Panc1 (cell line): ENCODE results near the gene PDE4B. TPM values are rescaled to one million over a fixed set of nuclear protein-coding genes. Genes with fewer than 3 reads are reported as not detected.

Experiments
- ATAC-seq: fragments of 200-7000 bp; cut with Tn5 transposase; 2 replicates; pipeline ENCODE4 v1.9.1; 2020; ENCODE audit warnings: mild to moderate bottlenecking, moderate library complexity
- BruUV-seq: library from RNA; stranded (reverse); fragments of 400-500 nt; replicated peaks from 2 replicates; lab custom pipeline; 2021; lab: Mats Ljungman, UMichigan
- CTCF ChIA-PET: fragments of 300-600 bp; sonication (Branson Sonifier 250); formaldehyde crosslinking; loops from one replicate; lab custom pipeline; 2022; ENCODE audit warnings: antibody characterized with exemption; lab: Charles Lee
- POLR2A ChIA-PET: fragments of 300-600 bp; sonication (Branson Sonifier 250); formaldehyde crosslinking; loops from one replicate; lab custom pipeline; 2022; ENCODE audit warnings: antibody characterized with exemption; lab: Charles Lee
- DNase-seq: peaks from one replicate; pipeline ENCODE4 v3.0.0-alpha.2; 2010; ENCODE audit warnings: low read depth, low spot score
- H3K27ac ChIP-seq: 2 replicates; pipeline ENCODE4 v1.5.1; 2011; ENCODE audit warnings: mild to moderate bottlenecking, low read length, inconsistent platforms
- H3K27me3 ChIP-seq: fragments of 200-500 bp; sonication (Bioruptor generic); 2 replicates; pipeline ENCODE4 v1.6.0; 2014; ENCODE audit warnings: low read length, inconsistent platforms; ENCODE audit not compliant: control insufficient read depth, insufficient read depth
- H3K36me3 ChIP-seq: fragments of 200-500 bp; sonication (Bioruptor generic); 2 replicates; pipeline ENCODE4 v1.5.1; 2014; ENCODE audit warnings: inconsistent platforms, mild to moderate bottlenecking, low read length, moderate library complexity; ENCODE audit not compliant: control insufficient read depth, insufficient read depth
- H3K4me1 ChIP-seq: 2 replicates; pipeline ENCODE4 v1.5.1; 2011; ENCODE audit warnings: inconsistent platforms, mild to moderate bottlenecking, low read length, moderate library complexity; ENCODE audit not compliant: control insufficient read depth, insufficient read depth
- H3K4me3 ChIP-seq, 2 experiments: 2 replicates each; pipeline ENCODE4 v1.5.1; 2011 to 2012; ENCODE audit warnings: low read depth in 2 of 2, low read length in 2 of 2, mild to moderate bottlenecking in 2 of 2, inconsistent platforms in 1 of 2, moderate library complexity in 1 of 2
- H3K9me3 ChIP-seq: fragments of 200-500 bp; sonication (Bioruptor generic); 2 replicates; pipeline ENCODE4 v1.5.1; 2014; ENCODE audit warnings: low read depth, mild to moderate bottlenecking, inconsistent platforms, low read length, moderate library complexity; ENCODE audit not compliant: control insufficient read depth, insufficient read depth
- CTCF ChIP-seq: fragments of 450-650 bp; IDR thresholded peaks from 2 replicates; pipeline ENCODE4 v1.5.1; 2017; ENCODE audit warnings: mild to moderate bottlenecking
- POLR2AphosphoS5 ChIP-seq: IDR thresholded peaks from 2 replicates; pipeline ENCODE4 v1.6.1; 2012; ENCODE audit warnings: mild to moderate bottlenecking, low read depth, low read length, moderate library complexity
- REST ChIP-seq, 2 experiments: IDR thresholded peaks; 2 replicates each; pipeline ENCODE4 v1.6.1; 2011 to 2012; ENCODE audit warnings: low read depth in 2 of 2, control low read depth in 1 of 2, low read length in 1 of 2, mild to moderate bottlenecking in 1 of 2, moderate library complexity in 1 of 2; ENCODE audit not compliant: insufficient read depth in 1 of 2
- SIN3A ChIP-seq: IDR thresholded peaks from 2 replicates; pipeline ENCODE4 v1.6.1; 2012; ENCODE audit warnings: low read depth, mild to moderate bottlenecking, low read length, moderate library complexity, borderline replicate concordance; ENCODE audit not compliant: insufficient read depth
- TCF7L2 ChIP-seq: IDR thresholded peaks from 2 replicates; pipeline ENCODE4 v1.6.1; 2011; ENCODE audit warnings: mild to moderate bottlenecking, low read depth, low read length, inconsistent platforms
- in situ Hi-C: cut with HindIII; loops from 2 replicates; pipeline ENCODE4 v1.10.0; 2016; ENCODE audit warnings: low sequenced_read_pairs, low pct_unique_long_range_greater_than_20kb
- intact Hi-C: fragments of 100-400 bp; cut with micrococcal nuclease; formaldehyde crosslinking; loops from one replicate; pipeline ENCODE4 v1.10.0; 2022; ENCODE audit not compliant: unreplicated experiment
- total RNA-seq: library from RNA; stranded (reverse); gene quantifications from one replicate; pipeline ENCODE4 v1.2.1, GENCODE V29; 2021; ENCODE audit not compliant: unreplicated experiment

The PDE4B gene
- total RNA-seq, 1 experiment from 2014 or later: 0.26 TPM

DNA sequence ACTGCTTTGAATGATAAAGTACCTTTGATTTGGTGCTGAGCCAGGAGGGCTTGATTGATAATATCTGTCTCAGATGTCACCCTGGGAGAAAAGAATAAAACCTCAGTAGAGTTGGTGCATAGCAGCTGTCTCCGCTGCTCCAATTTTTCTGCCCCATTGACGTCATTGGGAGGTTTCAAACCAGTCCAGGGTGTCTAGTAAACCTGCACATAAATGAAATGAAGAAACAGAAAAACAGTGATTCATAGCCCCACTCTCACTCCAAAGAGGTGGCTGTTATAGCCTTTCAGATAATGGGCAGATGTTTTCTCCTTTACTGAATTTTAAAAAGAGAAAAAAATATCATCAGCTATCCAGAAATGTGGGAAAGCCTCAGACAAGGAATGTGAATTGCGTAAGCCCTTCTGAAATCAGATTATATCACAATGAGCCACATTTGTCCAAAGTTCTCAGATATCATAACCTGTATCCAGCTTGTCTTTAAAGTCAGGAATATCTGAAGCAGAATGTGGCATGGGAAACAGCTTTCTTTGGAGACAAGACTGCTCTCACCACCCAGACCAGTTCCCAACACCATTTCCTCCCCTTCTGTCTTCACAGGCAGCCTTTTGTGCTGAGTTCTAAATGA, 390.0 kb downstream of the PDE4B start:
- no peak for ATAC-seq
- Histone ChIP-seq H3K36me3 (no peaks in the 10 kb centered on the region), H3K4me3 (no peak overlapping the region), H3K27me3 (no peaks in the 10 kb centered on the region), H3K9me3 (no peaks in the 10 kb centered on the region), H3K4me1 (no peaks in the 10 kb centered on the region), H3K27ac (no peak overlapping the region)
- TF ChIP-seq POLR2AphosphoS5: no peak
- no peak for TF ChIP-seq TCF7L2
- TF ChIP-seq SIN3A: no peak
- no peak for TF ChIP-seq CTCF
- no peak for DNase-seq
- intact Hi-C loops: no loop called here
- no TSS peak for BruUV-seq
- ChIA-PET POLR2A (interaction anchor here (0.6 kb wide), 1 partner anchor 987 kb away, joined by 3 read pairs; no protein-coding TSS in a partner anchor), CTCF (no interaction called here)
- in situ Hi-C loops: no loop called here

GRCh38 chr1:66183400-66183799, 390.7 kb downstream of the PDE4B start:
- ChIA-PET CTCF (no interaction called here), POLR2A (no interaction called here)
- in situ Hi-C loops: no loop called here
- DNase-seq (no peak), ATAC-seq (no peak)
- Histone ChIP-seq H3K4me3 (no peak overlapping the region), H3K4me1 (no peaks in the 10 kb centered on the region), H3K27me3 (no peaks in the 10 kb centered on the region), H3K27ac (no peak overlapping the region), H3K36me3 (no peaks in the 10 kb centered on the region), H3K9me3 (no peaks in the 10 kb centered on the region)
- TF ChIP-seq REST (IDR thresholded peaks at IDR 0.05; ENCODE audit: insufficient read depth in 1 of 2, low read depth in 2 of 2, low read length in 1 of 2): no peak
- no peak for TF ChIP-seq SIN3A
- no peak for TF ChIP-seq POLR2AphosphoS5
- TF ChIP-seq CTCF: no peak
- no peak for TF ChIP-seq TCF7L2
- intact Hi-C loops: no loop called here
- no TSS peak for BruUV-seq
